Measurements from ENCODE around the gene KCND3. TPM values are rescaled to one million over a fixed set of nuclear protein-coding genes. Genes with fewer than 3 reads are reported as not detected.

KCND3 gene
- total RNA-seq, 1 donor from 2014 or later, result 0.06 TPM

DNA sequence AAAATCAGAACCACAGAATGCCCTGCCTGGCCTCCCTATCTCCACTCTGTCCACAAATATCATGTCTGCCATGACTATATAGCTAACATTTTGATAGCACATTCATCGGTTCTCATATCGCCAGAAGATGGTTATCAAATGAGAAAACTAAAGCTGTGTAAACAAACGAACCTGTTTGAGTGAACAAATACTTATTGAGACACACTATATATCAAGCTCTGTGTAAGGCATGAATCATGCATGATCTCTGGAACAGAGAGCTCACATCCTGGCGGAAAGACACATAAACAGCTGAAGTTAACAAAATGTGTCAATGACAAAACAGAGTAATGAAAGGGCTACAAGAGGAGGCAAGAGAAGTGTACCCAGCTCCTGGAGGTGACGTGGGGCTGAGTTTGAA is 13.1 kb downstream of the KCND3 start:
- H3K79me2 ChIP-seq (ENCODE audit: low read depth), result no peaks in the 10 kb centered on the region
- no peaks in the 10 kb centered on the region for H4K20me1 ChIP-seq (ENCODE audit: low read depth)
- no peaks in the 10 kb centered on the region for H3F3A ChIP-seq (ENCODE audit: low read depth)
- peaks cover 5% of the 10 kb centered on the region for H3K4me1 ChIP-seq
- H3K27ac Mint-ChIP-seq, result no peak overlapping the region
- H3K4me2 ChIP-seq, result no peak overlapping the region
- no peaks in the 10 kb centered on the region for H3K36me3 ChIP-seq
- TF ChIP-seq, protein P1, sequence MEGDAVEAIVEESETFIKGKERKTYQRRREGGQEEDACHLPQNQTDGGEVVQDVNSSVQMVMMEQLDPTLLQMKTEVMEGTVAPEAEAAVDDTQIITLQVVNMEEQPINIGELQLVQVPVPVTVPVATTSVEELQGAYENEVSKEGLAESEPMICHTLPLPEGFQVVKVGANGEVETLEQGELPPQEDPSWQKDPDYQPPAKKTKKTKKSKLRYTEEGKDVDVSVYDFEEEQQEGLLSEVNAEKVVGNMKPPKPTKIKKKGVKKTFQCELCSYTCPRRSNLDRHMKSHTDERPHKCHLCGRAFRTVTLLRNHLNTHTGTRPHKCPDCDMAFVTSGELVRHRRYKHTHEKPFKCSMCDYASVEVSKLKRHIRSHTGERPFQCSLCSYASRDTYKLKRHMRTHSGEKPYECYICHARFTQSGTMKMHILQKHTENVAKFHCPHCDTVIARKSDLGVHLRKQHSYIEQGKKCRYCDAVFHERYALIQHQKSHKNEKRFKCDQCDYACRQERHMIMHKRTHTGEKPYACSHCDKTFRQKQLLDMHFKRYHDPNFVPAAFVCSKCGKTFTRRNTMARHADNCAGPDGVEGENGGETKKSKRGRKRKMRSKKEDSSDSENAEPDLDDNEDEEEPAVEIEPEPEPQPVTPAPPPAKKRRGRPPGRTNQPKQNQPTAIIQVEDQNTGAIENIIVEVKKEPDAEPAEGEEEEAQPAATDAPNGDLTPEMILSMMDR (IDR thresholded peaks at IDR 0.05), result no peak
- TF ChIP-seq EZH2 (IDR thresholded peaks at IDR 0.05) (no peak), EZH2phosphoT487 (IDR thresholded peaks at IDR 0.05) (no peak)
- peaks cover 3% of the 10 kb centered on the region for H3K9me3 Mint-ChIP-seq
- no peak overlapping the region for H3K4me3 ChIP-seq
- no peak overlapping the region for H3K9ac ChIP-seq
- H3K27me3 ChIP-seq, result no peaks in the 10 kb centered on the region
- H3K4me3 Mint-ChIP-seq, result no peak overlapping the region
- H3K9me3 ChIP-seq (ENCODE audit: low read depth), result no peaks in the 10 kb centered on the region
- no peak overlapping the region for H3K27ac ChIP-seq
- peaks cover 3% of the 10 kb centered on the region for H3K27me3 Mint-ChIP-seq (ENCODE audit: insufficient read depth, low read depth)
- H3K4me1 Mint-ChIP-seq, result peaks cover 7% of the 10 kb centered on the region
- no peaks in the 10 kb centered on the region for H3K36me3 Mint-ChIP-seq
- DNase-seq (ENCODE audit: low spot score), result no peak
- no peak overlapping the region for H2AFZ ChIP-seq (replicated peaks)

DNA sequence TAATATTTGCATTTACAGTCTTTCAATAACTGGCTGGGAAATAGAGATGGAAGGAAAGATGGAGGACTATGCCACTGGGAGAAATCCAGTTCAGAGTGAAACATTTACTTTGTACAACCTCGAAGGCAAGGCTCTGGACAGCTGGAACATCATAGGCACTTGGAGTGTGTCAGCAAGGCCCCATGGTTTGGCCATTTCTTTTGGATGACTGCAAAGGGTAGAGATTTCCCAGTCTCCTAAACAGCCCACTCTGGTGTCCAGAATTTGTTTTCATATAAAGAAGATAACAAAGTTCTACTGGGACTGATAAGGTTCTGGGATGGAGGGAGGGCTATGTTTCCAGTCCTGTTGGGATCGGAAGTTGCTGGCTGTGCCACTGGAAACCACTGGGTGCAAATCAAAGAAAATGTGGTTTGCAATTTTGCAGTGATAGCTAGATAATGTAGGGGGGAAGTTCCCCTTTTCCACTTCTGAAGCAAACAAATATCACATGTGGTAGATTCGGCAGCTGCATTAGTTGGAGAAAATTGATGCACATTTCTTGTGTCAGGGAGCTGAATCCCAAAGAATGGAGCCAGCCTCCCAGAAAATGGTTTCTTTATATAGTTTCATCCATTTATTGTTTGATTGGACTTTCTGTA is 16.2 kb downstream of the KCND3 start:
- no peak overlapping the region for H3K27ac Mint-ChIP-seq
- Histone ChIP-seq H3K9ac (no peak overlapping the region), H3K36me3 (no peaks in the 10 kb centered on the region), H3K4me3 (no peak overlapping the region), H3K27ac (no peak overlapping the region), H3F3A (ENCODE audit: low read depth) (no peaks in the 10 kb centered on the region), H3K4me2 (no peak overlapping the region), H3K4me1 (peaks cover 5% of the 10 kb centered on the region), H2AFZ (replicated peaks) (no peak overlapping the region), H3K79me2 (ENCODE audit: low read depth) (no peaks in the 10 kb centered on the region), H3K27me3 (no peaks in the 10 kb centered on the region), H3K9me3 (ENCODE audit: low read depth) (no peaks in the 10 kb centered on the region), H4K20me1 (ENCODE audit: low read depth) (no peaks in the 10 kb centered on the region)
- peaks cover 8% of the 10 kb centered on the region for H3K4me1 Mint-ChIP-seq
- H3K4me3 Mint-ChIP-seq, result no peak overlapping the region
- DNase-seq (ENCODE audit: low spot score), result no peak
- H3K36me3 Mint-ChIP-seq, result no peaks in the 10 kb centered on the region
- TF ChIP-seq, protein P1 (IDR thresholded peaks at IDR 0.05), result no peak
- TF ChIP-seq EZH2phosphoT487 (IDR thresholded peaks at IDR 0.05) (no peak), EZH2 (IDR thresholded peaks at IDR 0.05) (no peak)
- no peaks in the 10 kb centered on the region for H3K9me3 Mint-ChIP-seq
- H3K27me3 Mint-ChIP-seq (ENCODE audit: insufficient read depth, low read depth), result peaks cover 2% of the 10 kb centered on the region

DNA sequence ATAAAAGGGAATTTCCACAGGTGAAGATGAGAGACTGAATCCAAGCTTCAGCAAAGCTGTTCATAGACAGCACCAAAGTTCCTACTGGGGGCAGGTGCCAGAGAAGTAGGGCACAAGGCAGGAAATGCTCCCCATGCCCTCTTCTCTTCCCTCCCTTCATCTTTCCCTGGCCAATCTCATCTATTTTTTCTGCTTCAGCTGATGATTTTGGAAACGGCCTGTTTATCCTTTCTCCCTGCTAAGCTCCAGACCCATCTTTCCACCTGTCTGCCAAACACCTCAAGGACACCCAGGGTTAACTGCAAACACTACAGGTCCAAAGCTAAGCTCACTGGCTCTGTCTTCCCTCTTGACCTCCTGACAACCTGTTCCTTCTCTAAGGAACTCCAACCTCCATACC is 18.1 kb downstream of the KCND3 start:
- H3K9me3 ChIP-seq (ENCODE audit: low read depth), result no peaks in the 10 kb centered on the region
- H3K36me3 ChIP-seq, result no peaks in the 10 kb centered on the region
- H3F3A ChIP-seq (ENCODE audit: low read depth), result no peaks in the 10 kb centered on the region
- no peak overlapping the region for H3K4me3 ChIP-seq
- no peak overlapping the region for H3K4me2 ChIP-seq
- no peak overlapping the region for H3K27ac Mint-ChIP-seq
- no peaks in the 10 kb centered on the region for H3K9me3 Mint-ChIP-seq
- no peaks in the 10 kb centered on the region for H3K79me2 ChIP-seq (ENCODE audit: low read depth)
- H3K4me1 Mint-ChIP-seq, result peaks cover 8% of the 10 kb centered on the region
- TF ChIP-seq EZH2 (IDR thresholded peaks at IDR 0.05) (no peak), EZH2phosphoT487 (IDR thresholded peaks at IDR 0.05) (no peak)
- TF ChIP-seq, protein P1 (IDR thresholded peaks at IDR 0.05), result no peak
- H3K27ac ChIP-seq, result no peak overlapping the region
- no peaks in the 10 kb centered on the region for H3K4me1 ChIP-seq
- no peak overlapping the region for H3K4me3 Mint-ChIP-seq
- H3K27me3 Mint-ChIP-seq (ENCODE audit: insufficient read depth, low read depth), result peaks cover 2% of the 10 kb centered on the region
- H3K9ac ChIP-seq, result no peak overlapping the region
- no peaks in the 10 kb centered on the region for H3K36me3 Mint-ChIP-seq
- no peak for DNase-seq (ENCODE audit: low spot score)
- no peaks in the 10 kb centered on the region for H4K20me1 ChIP-seq (ENCODE audit: low read depth)
- H2AFZ ChIP-seq (replicated peaks), result no peak overlapping the region
- no peaks in the 10 kb centered on the region for H3K27me3 ChIP-seq

Measured in neural progenitor cell (in vitro differentiated cells).